H9 (cell line): ENCODE results near the gene HAO1. TPM values are rescaled to one million over a fixed set of nuclear protein-coding genes. Genes with fewer than 3 reads are reported as not detected.

Source experiments
- total RNA-seq: library from RNA; stranded (reverse); gene quantifications from 2 replicates; pipeline ENCODE4 v1.2.1, GENCODE V29; 2021

HAO1 gene
- total RNA-seq, 1 experiment from 2014 or later, result not detected

Other genes starting within 250 kb of the HAO1 start
- 11.7 and 14.9 TPM in 2 replicates for gene TMX4, start 79.3 kb upstream of the HAO1 start, total RNA-seq
- 11.1 and 11.5 TPM in 2 replicates for gene PLCB1, start 191.8 kb upstream of the HAO1 start, total RNA-seq